Measurements from ENCODE around the gene ASMTL.
"Not testable (repeated sequence)": the region's sequence is repeated elsewhere in the genome, so short reads cannot be mapped to it uniquely, and the experiment has no call there.

The ASMTL gene

DNA sequence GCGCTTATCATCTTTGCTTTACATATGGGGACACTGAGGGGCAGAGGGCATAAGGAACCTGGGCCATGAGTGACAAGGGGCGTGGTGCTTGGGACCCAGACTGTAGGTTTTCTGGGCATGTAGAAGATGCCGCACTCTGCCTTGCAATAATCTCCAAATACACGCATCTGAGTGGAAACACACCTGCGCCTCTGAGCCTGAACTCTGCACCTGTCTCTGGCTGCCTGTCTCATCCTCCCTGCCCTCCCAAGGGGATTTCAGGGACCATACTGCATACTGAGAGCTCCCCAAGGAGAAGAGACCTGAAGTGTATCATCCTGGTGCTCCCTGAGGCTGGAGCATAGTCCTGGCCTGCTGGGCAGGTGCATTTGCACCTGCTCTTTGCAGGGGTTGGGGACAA, 34.7 kb upstream of the ASMTL start:
- peak overlapping the region; percentile 65 for H3K27ac Mint-ChIP-seq
- H3K36me3 Mint-ChIP-seq (ENCODE audit: low read depth): peaks cover 9% of the 10 kb centered on the region
- H3K27me3 Mint-ChIP-seq: peaks cover 2% of the 10 kb centered on the region
- no peak overlapping the region for H3K4me3 Mint-ChIP-seq
- peaks cover 32% of the 10 kb centered on the region for H3K4me1 Mint-ChIP-seq (ENCODE audit: low read depth)
- H3K9me3 Mint-ChIP-seq: no peaks in the 10 kb centered on the region
- intact Hi-C loops (cut with micrococcal nuclease): no loop called here

- H3K4me1 Mint-ChIP-seq (ENCODE audit: low read depth): peaks cover 37% of the 10 kb centered on the region
- no peaks in the 10 kb centered on the region for H3K9me3 Mint-ChIP-seq
- peak overlapping the region; percentile 65 for H3K27ac Mint-ChIP-seq
- peaks cover 9% of the 10 kb centered on the region for H3K36me3 Mint-ChIP-seq (ENCODE audit: low read depth)
- H3K4me3 Mint-ChIP-seq: no peak overlapping the region
- H3K27me3 Mint-ChIP-seq: peaks cover 2% of the 10 kb centered on the region
- intact Hi-C loops (cut with micrococcal nuclease): no loop called here
Observed at GRCh38 chrX:1486749-1487361, 34.1 kb upstream of the ASMTL start.

- Mint-ChIP-seq H3K9me3 (no peaks in the 10 kb centered on the region), H3K27me3 (no peaks in the 10 kb centered on the region), H3K36me3 (ENCODE audit: low read depth) (peaks cover 2% of the 10 kb centered on the region), H3K4me1 (ENCODE audit: low read depth) (peaks cover 42% of the 10 kb centered on the region), H3K4me3 (no peak overlapping the region), H3K27ac (peak overlapping the region; percentile 65)
- intact Hi-C loops (cut with micrococcal nuclease): no loop called here
Observed at GRCh38 chrX:1486177-1486576, 33.5 kb upstream of the ASMTL start.

- H3K27ac Mint-ChIP-seq: peak overlapping the region; percentile 88
- H3K27me3 Mint-ChIP-seq: no peaks in the 10 kb centered on the region
- no peak overlapping the region for H3K4me3 Mint-ChIP-seq
- H3K36me3 Mint-ChIP-seq (ENCODE audit: low read depth): peaks cover 4% of the 10 kb centered on the region
- intact Hi-C loops (cut with micrococcal nuclease): no loop called here
- H3K9me3 Mint-ChIP-seq: no peaks in the 10 kb centered on the region
- H3K4me1 Mint-ChIP-seq (ENCODE audit: low read depth): peaks cover 54% of the 10 kb centered on the region
Observed at GRCh38 chrX:1485033-1485432, 32.3 kb upstream of the ASMTL start.

DNA sequence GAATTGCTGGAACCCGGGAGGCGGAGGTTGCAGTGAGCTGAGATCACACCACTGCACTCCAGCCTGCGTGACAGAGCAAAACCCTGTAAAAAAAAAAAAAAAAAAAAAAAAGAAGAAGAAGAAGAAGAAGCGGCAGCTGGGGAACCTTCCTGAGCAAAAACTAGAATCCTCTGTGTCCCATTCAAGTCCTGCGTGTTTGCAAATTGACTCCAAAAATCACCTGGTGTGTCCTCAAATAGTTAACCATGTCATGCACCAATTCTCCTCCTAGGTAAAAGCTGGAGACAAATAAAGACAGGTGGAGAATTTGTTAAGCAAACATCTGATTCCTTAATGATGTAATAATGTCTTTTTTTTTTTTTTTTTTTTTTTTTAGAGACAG, 31.9 kb upstream of the ASMTL start:
- H3K9me3 Mint-ChIP-seq: peaks cover 1% of the 10 kb centered on the region
- H3K36me3 Mint-ChIP-seq (ENCODE audit: low read depth): peaks cover 5% of the 10 kb centered on the region
- H3K4me1 Mint-ChIP-seq (ENCODE audit: low read depth): peaks cover 56% of the 10 kb centered on the region
- peak overlapping the region; percentile 88 for H3K27ac Mint-ChIP-seq
- H3K27me3 Mint-ChIP-seq: no peaks in the 10 kb centered on the region
- intact Hi-C loops (cut with micrococcal nuclease): no loop called here
- no peak overlapping the region for H3K4me3 Mint-ChIP-seq

- H3K9me3 Mint-ChIP-seq: peaks cover 6% of the 10 kb centered on the region
- no peak overlapping the region for H3K4me3 Mint-ChIP-seq
- peak overlapping the region; percentile 88 for H3K27ac Mint-ChIP-seq
- H3K27me3 Mint-ChIP-seq: no peaks in the 10 kb centered on the region
- peaks cover 10% of the 10 kb centered on the region for H3K36me3 Mint-ChIP-seq (ENCODE audit: low read depth)
- peaks cover 61% of the 10 kb centered on the region for H3K4me1 Mint-ChIP-seq (ENCODE audit: low read depth)
- intact Hi-C loops (cut with micrococcal nuclease): no loop called here
Observed at GRCh38 chrX:1483843-1484637, 31.3 kb upstream of the ASMTL start.

- Mint-ChIP-seq H3K27ac (peak overlapping the region; percentile 98), H3K36me3 (ENCODE audit: low read depth) (peaks cover 11% of the 10 kb centered on the region), H3K4me1 (ENCODE audit: low read depth) (peaks cover 73% of the 10 kb centered on the region)
- H3K4me3 Mint-ChIP-seq; H3K27me3 Mint-ChIP-seq; H3K9me3 Mint-ChIP-seq; intact Hi-C loops (cut with micrococcal nuclease): not testable (repeated sequence)
Observed at GRCh38 chrX:1482530-1482928, 29.8 kb upstream of the ASMTL start.

DNA sequence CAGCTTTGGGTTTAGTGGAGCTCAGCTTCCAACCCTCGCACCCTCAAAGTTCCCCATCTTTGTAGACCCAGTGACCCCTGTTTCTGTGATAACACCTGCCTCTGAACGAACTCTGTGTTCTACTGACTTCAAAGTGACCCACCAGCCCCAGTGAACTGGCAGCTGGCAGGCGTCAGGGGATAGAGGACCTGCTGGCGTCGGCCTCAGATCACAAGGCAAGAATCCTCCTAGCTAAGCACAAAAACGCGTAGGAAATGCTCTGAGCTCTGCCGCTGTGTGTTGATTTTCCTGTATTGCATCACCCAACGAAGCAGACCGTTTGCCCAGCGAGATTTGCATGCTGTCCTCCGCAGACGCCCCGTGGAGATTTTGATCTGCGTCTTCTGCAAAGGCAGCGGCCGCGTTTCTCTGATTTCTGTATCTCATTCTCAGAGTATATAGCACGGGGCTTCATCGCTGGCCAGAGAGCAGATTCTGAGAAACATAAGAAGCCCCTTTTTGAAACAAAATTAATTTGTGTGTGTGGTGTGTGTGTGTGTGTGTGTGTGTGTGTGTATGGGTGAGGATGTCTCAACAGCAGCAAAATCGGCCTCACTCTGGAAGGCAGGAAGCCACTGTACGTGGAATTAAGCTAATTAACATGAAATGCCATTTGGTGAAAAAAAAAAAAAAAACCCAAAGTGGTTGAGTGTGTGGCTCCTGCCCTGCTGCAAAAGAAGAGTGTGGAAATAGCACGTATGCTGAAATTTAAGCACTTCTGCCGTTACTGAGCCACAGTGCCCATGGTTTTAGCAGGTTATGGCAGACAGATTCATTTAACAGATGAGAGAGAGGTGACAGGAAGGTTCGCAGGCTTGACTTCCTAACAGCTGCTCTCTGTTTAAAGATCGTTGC, 29.2 kb upstream of the ASMTL start:
- H3K36me3 Mint-ChIP-seq (ENCODE audit: low read depth): peaks cover 11% of the 10 kb centered on the region
- intact Hi-C loops (cut with micrococcal nuclease): no loop called here

GRCh38 chrX:1480082-1480785, 27.5 kb upstream of the ASMTL start:
- H3K9me3 Mint-ChIP-seq: peaks cover 6% of the 10 kb centered on the region
- no peaks in the 10 kb centered on the region for H3K27me3 Mint-ChIP-seq
- H3K4me3 Mint-ChIP-seq: no peak overlapping the region
- H3K27ac Mint-ChIP-seq: peak overlapping the region; percentile 98
- peaks cover 11% of the 10 kb centered on the region for H3K36me3 Mint-ChIP-seq (ENCODE audit: low read depth)
- peaks cover 64% of the 10 kb centered on the region for H3K4me1 Mint-ChIP-seq (ENCODE audit: low read depth)
- intact Hi-C loops (cut with micrococcal nuclease): no loop called here

More for the DNA sequence above, 29.2 kb upstream of the ASMTL start:
- Mint-ChIP-seq H3K9me3 (peaks cover 6% of the 10 kb centered on the region), H3K4me3 (peak overlapping the region; percentile 74), H3K4me1 (ENCODE audit: low read depth) (peaks cover 68% of the 10 kb centered on the region), H3K27me3 (no peaks in the 10 kb centered on the region), H3K27ac (peak overlapping the region; percentile 98)

DNA sequence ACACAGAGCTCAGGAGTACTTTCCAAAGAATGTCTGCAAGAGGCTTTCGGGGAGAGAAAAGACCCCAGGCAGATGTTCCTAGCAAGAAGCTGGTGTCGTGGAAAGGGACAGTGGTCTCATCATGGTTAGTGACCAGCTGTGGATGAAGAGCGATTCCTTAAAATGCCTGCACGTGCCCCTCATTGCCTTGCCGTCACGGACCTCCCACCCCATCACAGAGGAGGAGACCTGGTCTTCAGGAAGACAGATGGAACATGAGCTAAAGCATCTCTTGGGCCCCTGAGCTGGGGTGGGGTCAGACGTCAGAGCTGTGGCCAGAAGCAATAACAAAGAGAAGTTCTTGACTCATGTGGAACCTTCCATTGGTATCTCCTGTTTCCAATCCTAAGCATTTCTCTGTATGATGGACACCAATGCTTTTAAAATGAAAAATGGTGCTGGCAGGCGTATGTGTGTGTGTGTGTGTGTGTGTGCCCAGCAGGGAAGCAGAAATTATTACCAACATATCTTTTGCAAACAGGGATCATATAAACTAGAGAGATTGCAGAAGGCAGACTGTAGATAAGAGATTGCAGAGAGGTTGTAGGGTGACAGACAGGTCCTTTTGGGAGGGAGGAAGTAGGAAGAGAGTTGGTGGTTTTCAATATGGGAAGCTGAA, 25.2 kb upstream of the ASMTL start:
- Mint-ChIP-seq H3K4me1 (ENCODE audit: low read depth) (peaks cover 47% of the 10 kb centered on the region), H3K36me3 (ENCODE audit: low read depth) (peaks cover 31% of the 10 kb centered on the region), H3K27me3 (no peaks in the 10 kb centered on the region), H3K27ac (peak overlapping the region; percentile 2), H3K4me3 (no peak overlapping the region), H3K9me3 (peaks cover 25% of the 10 kb centered on the region)
- intact Hi-C loops (cut with micrococcal nuclease): loop anchor here (5.0 kb wide), 1 partner anchor 44 kb away; no protein-coding TSS in a partner anchor

- no peaks in the 10 kb centered on the region for H3K27me3 Mint-ChIP-seq
- no peak overlapping the region for H3K4me3 Mint-ChIP-seq
- H3K27ac Mint-ChIP-seq: no peak overlapping the region
- H3K4me1 Mint-ChIP-seq (ENCODE audit: low read depth): peaks cover 49% of the 10 kb centered on the region
- peaks cover 36% of the 10 kb centered on the region for H3K36me3 Mint-ChIP-seq (ENCODE audit: low read depth)
- peaks cover 32% of the 10 kb centered on the region for H3K9me3 Mint-ChIP-seq
- intact Hi-C loops (cut with micrococcal nuclease): loop anchor here (5.0 kb wide), 1 partner anchor 45 kb away; no protein-coding TSS in a partner anchor
Observed at GRCh38 chrX:1477229-1477628, 24.5 kb upstream of the ASMTL start.

DNA sequence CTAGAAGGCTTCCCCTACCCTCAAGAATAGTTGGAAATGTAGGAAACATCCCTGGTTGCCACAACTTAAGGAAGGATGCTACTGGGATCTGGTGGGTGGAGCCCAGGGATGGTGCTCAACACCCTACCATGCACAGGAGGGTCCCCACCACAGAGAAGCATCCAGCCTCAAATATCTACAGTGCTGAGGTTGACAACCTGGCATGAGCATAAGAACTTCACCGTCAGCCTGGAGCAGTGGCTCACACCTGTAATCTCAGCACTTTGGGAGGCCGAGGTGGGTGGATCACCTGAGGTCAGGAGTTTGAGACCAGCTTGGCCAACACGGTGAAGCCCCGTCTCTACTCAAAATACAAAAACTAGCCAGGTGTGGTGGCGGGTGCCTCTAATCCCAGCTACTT, 24.0 kb upstream of the ASMTL start:
- intact Hi-C loops (cut with micrococcal nuclease): loop anchor here (5.0 kb wide), 1 partner anchor 46 kb away; no protein-coding TSS in a partner anchor
- H3K4me1 Mint-ChIP-seq (ENCODE audit: low read depth): peaks cover 49% of the 10 kb centered on the region
- no peak overlapping the region for H3K27ac Mint-ChIP-seq
- H3K27me3 Mint-ChIP-seq: no peaks in the 10 kb centered on the region
- H3K4me3 Mint-ChIP-seq: no peak overlapping the region
- H3K36me3 Mint-ChIP-seq (ENCODE audit: low read depth): peaks cover 41% of the 10 kb centered on the region
- H3K9me3 Mint-ChIP-seq: peaks cover 37% of the 10 kb centered on the region

GRCh38 chrX:1475881-1476280, 23.2 kb upstream of the ASMTL start:
- Mint-ChIP-seq H3K36me3 (ENCODE audit: low read depth) (peaks cover 41% of the 10 kb centered on the region), H3K27me3 (no peaks in the 10 kb centered on the region), H3K27ac (no peak overlapping the region), H3K4me3 (no peak overlapping the region), H3K4me1 (ENCODE audit: low read depth) (peaks cover 47% of the 10 kb centered on the region), H3K9me3 (peaks cover 37% of the 10 kb centered on the region)
- intact Hi-C loops (cut with micrococcal nuclease): loop anchor here (5.0 kb wide), 1 partner anchor 46 kb away; no protein-coding TSS in a partner anchor

Measured in dendritic cell treated with granulocyte-macrophage colony-stimulating factor and Interleukin-4, amounts not matched to agents 40 ng/mL and 50 ng/mL, for 4 days (primary cell).